AG04450 (cell line): Measurements from ENCODE around the gene PSENEN. TPM values are rescaled to one million over a fixed set of nuclear protein-coding genes. Genes with fewer than 3 reads are reported as not detected.

Source experiments
- CTCF ChIA-PET: fragments of 300-600, 350-600 bp; formaldehyde crosslinking; extraction: SDS; loops from one replicate; lab custom pipeline; 2022; ENCODE audit warnings: antibody characterized with exemption, inconsistent platforms; lab: Charles Lee
- POLR2A ChIA-PET: fragments of 350-600 bp; formaldehyde crosslinking; extraction: SDS; loops from one replicate; lab custom pipeline; 2021; ENCODE audit warnings: antibody characterized with exemption, inconsistent platforms; lab: Yijun Ruan, JAX
- DNase-seq: peaks from one replicate; pipeline ENCODE4 v3.0.0-alpha.2; 2011; ENCODE audit warnings: low read depth, low spot score
- H3K27ac ChIP-seq: one replicate; pipeline ENCODE4 v1.5.1; 2012; ENCODE audit warnings: low read depth, low read length, control low read depth
- H3K27me3 ChIP-seq: one replicate; pipeline ENCODE4 v1.6.0; 2012; ENCODE audit warnings: low read length; ENCODE audit not compliant: control insufficient read depth, insufficient read depth
- H3K4me3 ChIP-seq: 2 replicates; pipeline ENCODE4 v1.5.1; 2011; ENCODE audit warnings: mild to moderate bottlenecking, low read depth, low read length, control low read depth
- H3K9me3 ChIP-seq: 2 replicates; pipeline ENCODE4 v1.5.1; 2012; ENCODE audit warnings: low read length; ENCODE audit not compliant: control insufficient read depth, insufficient read depth
- polyA plus RNA-seq: library from polyadenylated mRNA; depleted of rRNA; stranded (reverse); fragments of >200 nt; gene quantifications from 2 replicates; pipeline ENCODE4 v1.2.3, GENCODE V29; 2011
- TF ChIP-seq, protein P1 (sequence below): IDR thresholded peaks from 2 replicates; pipeline ENCODE4 v1.5.1; 2011; ENCODE audit warnings: low read depth, low read length, control low read depth, inconsistent platforms

The PSENEN gene
- polyA plus RNA-seq, 1 experiment = 41.0 TPM

DNA sequence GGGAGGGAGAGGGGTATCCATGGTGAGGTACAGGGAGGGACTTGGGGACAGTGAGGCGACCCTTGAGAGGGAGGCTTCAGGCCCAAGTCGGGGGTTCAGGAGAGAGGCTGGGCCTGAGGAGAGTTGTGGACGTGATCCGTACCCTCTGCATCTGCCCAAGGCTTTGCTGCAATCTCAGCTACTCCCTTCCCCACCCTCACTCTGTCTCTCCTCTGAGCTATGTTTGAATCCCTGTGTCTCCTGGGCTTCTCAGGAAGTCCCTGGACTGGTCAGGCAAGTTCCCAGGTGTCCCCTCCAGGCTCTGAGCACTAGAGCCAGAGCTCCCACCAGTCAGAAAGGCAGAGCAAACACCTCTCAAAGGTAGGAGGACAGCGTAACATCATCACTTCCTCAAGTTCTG lies 4.7 kb downstream of the PSENEN start:
- no peak for DNase-seq
- TF ChIP-seq, protein P1, sequence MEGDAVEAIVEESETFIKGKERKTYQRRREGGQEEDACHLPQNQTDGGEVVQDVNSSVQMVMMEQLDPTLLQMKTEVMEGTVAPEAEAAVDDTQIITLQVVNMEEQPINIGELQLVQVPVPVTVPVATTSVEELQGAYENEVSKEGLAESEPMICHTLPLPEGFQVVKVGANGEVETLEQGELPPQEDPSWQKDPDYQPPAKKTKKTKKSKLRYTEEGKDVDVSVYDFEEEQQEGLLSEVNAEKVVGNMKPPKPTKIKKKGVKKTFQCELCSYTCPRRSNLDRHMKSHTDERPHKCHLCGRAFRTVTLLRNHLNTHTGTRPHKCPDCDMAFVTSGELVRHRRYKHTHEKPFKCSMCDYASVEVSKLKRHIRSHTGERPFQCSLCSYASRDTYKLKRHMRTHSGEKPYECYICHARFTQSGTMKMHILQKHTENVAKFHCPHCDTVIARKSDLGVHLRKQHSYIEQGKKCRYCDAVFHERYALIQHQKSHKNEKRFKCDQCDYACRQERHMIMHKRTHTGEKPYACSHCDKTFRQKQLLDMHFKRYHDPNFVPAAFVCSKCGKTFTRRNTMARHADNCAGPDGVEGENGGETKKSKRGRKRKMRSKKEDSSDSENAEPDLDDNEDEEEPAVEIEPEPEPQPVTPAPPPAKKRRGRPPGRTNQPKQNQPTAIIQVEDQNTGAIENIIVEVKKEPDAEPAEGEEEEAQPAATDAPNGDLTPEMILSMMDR = no peak
- H3K27ac ChIP-seq = no peak overlapping the region
- CTCF ChIA-PET = no interaction called here
- no peak overlapping the region for H3K4me3 ChIP-seq
- H3K9me3 ChIP-seq = no peaks in the 10 kb centered on the region
- POLR2A ChIA-PET = no interaction called here
- H3K27me3 ChIP-seq = no peaks in the 10 kb centered on the region

DNA sequence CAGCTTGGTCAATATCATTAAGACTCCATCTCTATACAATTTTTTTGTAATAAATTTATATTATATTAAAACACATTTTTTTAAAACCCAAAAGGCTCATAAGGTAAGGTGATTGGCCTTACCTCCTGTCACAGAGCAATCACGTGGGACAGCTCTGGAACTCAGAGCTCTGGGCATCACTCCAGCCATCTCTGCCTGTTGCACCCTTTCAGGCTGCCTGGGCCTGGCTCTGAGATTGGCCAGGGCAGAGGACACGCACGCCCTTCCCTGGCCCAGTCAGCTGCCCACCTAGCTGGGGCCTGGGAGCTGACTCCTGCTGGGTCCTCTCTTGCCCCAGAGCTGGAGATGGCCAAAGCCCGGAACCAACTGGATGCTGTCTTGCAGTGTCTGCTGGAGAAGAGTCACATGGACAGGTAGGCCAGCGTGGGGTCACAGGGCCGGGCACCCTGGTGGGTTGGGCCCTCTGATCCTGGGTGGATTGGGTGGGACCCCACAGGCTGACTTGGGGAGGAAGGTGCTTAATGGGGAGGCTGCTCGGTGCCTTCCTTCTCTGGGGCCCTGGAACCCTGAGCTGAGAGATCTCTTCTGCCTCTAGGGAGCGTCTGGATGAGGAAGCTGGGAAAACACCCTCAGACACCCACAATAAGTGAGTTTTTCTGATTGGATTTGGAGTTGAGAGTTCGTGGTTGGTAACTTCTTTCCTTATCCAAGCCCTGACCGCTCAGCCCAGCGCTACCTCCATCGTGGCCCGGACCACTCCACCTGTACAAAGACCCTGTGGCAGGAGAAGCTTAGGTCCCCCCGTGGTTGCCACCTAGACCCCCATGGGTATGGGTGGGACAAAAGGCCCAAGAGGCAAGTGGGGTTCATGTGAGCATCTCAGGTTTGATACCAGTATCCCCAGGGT lies 6.6 kb downstream of the PSENEN start:
- Histone ChIP-seq H3K27me3 (no peaks in the 10 kb centered on the region), H3K9me3 (no peaks in the 10 kb centered on the region), H3K4me3 (no peak overlapping the region), H3K27ac (no peak overlapping the region)
- TF ChIP-seq, protein P1 = no peak
- POLR2A ChIA-PET = interaction anchor here (0.6 kb wide), 1 partner anchor 11 kb away, joined by 3 read pairs; no protein-coding TSS in a partner anchor
- CTCF ChIA-PET = interaction anchor here (1.2 kb wide), 1 partner anchor 68 kb away, joined by 5 read pairs; no protein-coding TSS in a partner anchor
- DNase-seq = no peak

DNA sequence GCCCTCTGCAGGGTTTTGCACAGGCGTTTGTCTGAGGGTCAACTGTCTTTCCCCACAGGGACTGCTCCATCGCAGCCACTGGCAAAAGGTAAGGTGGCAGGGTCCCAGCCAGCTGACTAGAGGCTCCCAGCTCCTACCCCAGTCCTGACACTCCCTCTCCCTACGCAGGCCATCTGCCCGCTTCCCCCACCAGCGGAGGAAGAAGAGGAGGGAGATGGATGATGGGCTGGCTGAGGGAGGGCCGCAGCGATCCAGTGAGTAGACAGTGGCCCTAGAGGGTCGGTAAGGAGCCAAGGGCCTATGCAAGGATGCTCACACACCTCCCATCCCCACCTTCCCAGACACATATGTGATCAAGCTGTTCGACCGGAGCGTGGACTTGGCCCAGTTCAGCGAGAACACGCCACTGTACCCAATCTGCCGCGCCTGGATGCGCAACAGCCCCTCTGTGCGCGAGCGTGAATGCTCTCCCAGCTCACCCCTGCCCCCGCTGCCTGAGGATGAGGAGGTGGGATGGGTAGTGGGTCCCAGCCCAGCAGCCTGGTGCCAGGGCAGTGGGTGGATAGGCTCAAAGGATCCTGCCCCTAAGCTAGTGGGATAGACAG lies 7.4 kb downstream of the PSENEN start:
- ChIA-PET CTCF (interaction anchor here (1.2 kb wide), 1 partner anchor 67 kb away, joined by 5 read pairs; no protein-coding TSS in a partner anchor), POLR2A (interaction anchor here (0.6 kb wide), 1 partner anchor 12 kb away, joined by 3 read pairs; no protein-coding TSS in a partner anchor)
- DNase-seq = no peak
- Histone ChIP-seq H3K4me3 (no peak overlapping the region), H3K27me3 (no peaks in the 10 kb centered on the region), H3K9me3 (no peaks in the 10 kb centered on the region), H3K27ac (no peak overlapping the region)
- TF ChIP-seq, protein P1 = no peak

DNA sequence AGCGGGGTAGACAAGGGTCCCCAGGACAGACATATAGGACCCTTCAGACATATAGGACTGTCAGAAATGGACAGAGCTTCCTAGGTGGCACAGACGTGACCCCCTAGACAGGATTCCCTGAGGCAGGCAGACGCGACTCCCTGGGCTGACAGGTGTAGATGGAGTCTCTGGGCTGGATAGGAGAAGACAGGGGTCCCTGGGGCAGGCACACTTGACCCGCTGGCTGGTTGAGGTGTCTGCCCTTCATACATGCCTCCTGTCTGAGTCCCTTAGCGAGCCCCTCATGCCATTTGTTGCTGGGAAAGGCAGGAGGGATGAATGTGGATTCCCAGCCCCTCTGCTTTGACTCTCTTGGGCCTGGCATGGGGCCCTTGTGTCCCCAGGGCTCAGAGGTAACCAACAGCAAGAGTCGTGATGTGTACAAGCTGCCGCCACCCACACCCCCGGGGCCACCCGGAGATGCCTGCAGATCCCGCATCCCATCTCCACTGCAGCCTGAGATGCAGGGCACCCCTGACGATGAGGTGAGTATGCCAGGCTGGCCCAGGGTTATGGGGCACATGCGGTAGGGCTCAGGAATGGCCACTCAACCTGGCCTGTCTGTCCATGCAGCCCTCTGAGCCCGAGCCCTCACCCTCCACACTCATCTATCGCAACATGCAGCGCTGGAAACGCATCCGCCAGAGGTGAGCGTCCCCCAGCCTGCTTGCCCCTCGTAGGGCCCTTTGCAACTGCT lies 8.4 kb downstream of the PSENEN start:
- Histone ChIP-seq H3K27me3 (no peaks in the 10 kb centered on the region), H3K4me3 (no peak overlapping the region), H3K9me3 (no peaks in the 10 kb centered on the region), H3K27ac (no peak overlapping the region)
- TF ChIP-seq, protein P1 = no peak
- DNase-seq = no peak
- ChIA-PET POLR2A (no interaction called here), CTCF (interaction anchor here (0.6 kb wide), 1 partner anchor 8 kb away, joined by 7 read pairs; the partner anchor contains the start of genes PSENEN and U2AF1L4)
